ENCODE measurements around the gene RNF186. TPM values are rescaled to one million over a fixed set of nuclear protein-coding genes. Genes with fewer than 3 reads are reported as not detected.

The RNF186 gene
- total and polyA plus RNA-seq, 2 of the 13 experiments (the other 11 are each of a cell fraction or from before 2014, with no cell fraction given), result 0.07 to 0.20 TPM

- Histone ChIP-seq H3K9me3 (ENCODE audit: low read length) (no peaks in the 10 kb centered on the region), H3K4me3 (replicated peaks in 1 of 3; ENCODE audit: insufficient read depth in 1 of 3, low read depth in 2 of 3, low read length in 3 of 3) (no peak overlapping the region), H3K79me2 (ENCODE audit: insufficient read depth, low read length) (no peaks in the 10 kb centered on the region), H3K27me3 (ENCODE audit: control insufficient read depth in 1 of 2, insufficient read depth in 2 of 2, low read length in 2 of 2) (no peaks in the 10 kb centered on the region), H3K4me2 (ENCODE audit: low read depth, low read length) (no peak overlapping the region), H2AFZ (ENCODE audit: low read length) (no peak overlapping the region), H3K4me1 (ENCODE audit: insufficient read depth, low read length) (peaks cover 18% of the 10 kb centered on the region), H3K27ac (ENCODE audit: extremely low read length, insufficient read depth, low read length) (no peak overlapping the region), H3K36me3 (replicated peaks in 1 of 2; ENCODE audit: control insufficient read depth in 1 of 2, insufficient read depth in 2 of 2, low read length in 2 of 2) (no peaks in the 10 kb centered on the region), H4K20me1 (ENCODE audit: insufficient read depth, low read length) (no peaks in the 10 kb centered on the region), H3K9ac (ENCODE audit: insufficient read depth, low read depth, low read length) (no peak overlapping the region)
- ChIA-PET POLR2A (interaction anchor here (0.6 to 0.8 kb wide), 3 partner anchors 13 to 571 kb away, joined by 3 to 4 read pairs (median 4); partner anchors contain the start of gene RNF186), CTCF (ENCODE audit: low intra/inter-chr PET ratio, low total read pairs) (no interaction called here)
- DNase-seq (ENCODE audit: low spot score) (peak; percentile 19), FAIRE-seq (peak; percentile 37), ATAC-seq (no peak)
- in situ Hi-C loops (cut with HindIII; ENCODE audit: extremely low pct_ligation_motif_present, low pct_unique_long_range_greater_than_20kb) (no loop called here), intact Hi-C loops (cut with micrococcal nuclease; ENCODE audit: unreplicated experiment) (no loop called here)
- TF ChIP-seq MAFK (conservative IDR thresholded peaks at IDR 0.05 in 1 of 2, IDR thresholded peaks at IDR 0.05 in 1 of 2; ENCODE audit: low read length in 2 of 2) (peak; percentile 99), STAG1 (CRISPR knock-in tag; IDR thresholded peaks at IDR 0.05) (no peak), CEBPB (IDR thresholded peaks at IDR 0.05; ENCODE audit: borderline replicate concordance, low read depth, low read length) (peak; percentile 34; the same call in 1 of the 2 replicates), ZNF883 (CRISPR knock-in tag; IDR thresholded peaks at IDR 0.05; ENCODE audit: not compliant biosample characterization) (no peak), ZNF362 (CRISPR knock-in tag; IDR thresholded peaks at IDR 0.05; ENCODE audit: borderline replicate concordance) (peak; percentile 90), CEBPG (CRISPR knock-in tag; IDR thresholded peaks at IDR 0.05) (peak; percentile 59), SKI (IDR thresholded peaks at IDR 0.05; ENCODE audit: partially characterized antibody) (no peak), NR2F6 (IDR thresholded peaks at IDR 0.05) (peak; percentile 65), NR2F6 (CRISPR knock-in tag; IDR thresholded peaks at IDR 0.05) (peak; percentile 24; the same call in 1 of the 2 replicates), ZBTB7B (CRISPR knock-in tag; IDR thresholded peaks at IDR 0.05) (no peak), SOX13 (IDR thresholded peaks at IDR 0.05) (no peak), SOX13 (CRISPR knock-in tag; conservative IDR thresholded peaks at IDR 0.05 in 1 of 2, IDR thresholded peaks at IDR 0.05 in 1 of 2) (peak in 1 of 2 experiments; percentile 21; a peak in 1 of 4 replicates), ZNF431 (CRISPR knock-in tag; IDR thresholded peaks at IDR 0.05; ENCODE audit: borderline replicate concordance, low read depth) (no peak), ZNF672 (CRISPR knock-in tag; IDR thresholded peaks at IDR 0.05) (no peak), THAP11 (CRISPR knock-in tag; IDR thresholded peaks at IDR 0.05) (no peak), RARA (CRISPR knock-in tag; IDR thresholded peaks at IDR 0.05) (peak; percentile 58), ELF1 (CRISPR knock-in tag; IDR thresholded peaks at IDR 0.05) (peak; percentile 28; the same call in 1 of the 2 replicates), GATAD2A (CRISPR knock-in tag; IDR thresholded peaks at IDR 0.05) (0 out of 2 replicates have a peak, but pooled peaks have one; percentile 22), SOX6 (IDR thresholded peaks at IDR 0.05) (no peak), SOX6 (CRISPR knock-in tag; IDR thresholded peaks at IDR 0.05) (0 out of 2 replicates have a peak, but pooled peaks have one; percentile 14), FLYWCH1 (CRISPR knock-in tag; IDR thresholded peaks at IDR 0.05) (no peak), MAFF (IDR thresholded peaks at IDR 0.05; ENCODE audit: low read depth, low read length) (peak; percentile 99)
- TF ChIP-seq, protein P1, sequence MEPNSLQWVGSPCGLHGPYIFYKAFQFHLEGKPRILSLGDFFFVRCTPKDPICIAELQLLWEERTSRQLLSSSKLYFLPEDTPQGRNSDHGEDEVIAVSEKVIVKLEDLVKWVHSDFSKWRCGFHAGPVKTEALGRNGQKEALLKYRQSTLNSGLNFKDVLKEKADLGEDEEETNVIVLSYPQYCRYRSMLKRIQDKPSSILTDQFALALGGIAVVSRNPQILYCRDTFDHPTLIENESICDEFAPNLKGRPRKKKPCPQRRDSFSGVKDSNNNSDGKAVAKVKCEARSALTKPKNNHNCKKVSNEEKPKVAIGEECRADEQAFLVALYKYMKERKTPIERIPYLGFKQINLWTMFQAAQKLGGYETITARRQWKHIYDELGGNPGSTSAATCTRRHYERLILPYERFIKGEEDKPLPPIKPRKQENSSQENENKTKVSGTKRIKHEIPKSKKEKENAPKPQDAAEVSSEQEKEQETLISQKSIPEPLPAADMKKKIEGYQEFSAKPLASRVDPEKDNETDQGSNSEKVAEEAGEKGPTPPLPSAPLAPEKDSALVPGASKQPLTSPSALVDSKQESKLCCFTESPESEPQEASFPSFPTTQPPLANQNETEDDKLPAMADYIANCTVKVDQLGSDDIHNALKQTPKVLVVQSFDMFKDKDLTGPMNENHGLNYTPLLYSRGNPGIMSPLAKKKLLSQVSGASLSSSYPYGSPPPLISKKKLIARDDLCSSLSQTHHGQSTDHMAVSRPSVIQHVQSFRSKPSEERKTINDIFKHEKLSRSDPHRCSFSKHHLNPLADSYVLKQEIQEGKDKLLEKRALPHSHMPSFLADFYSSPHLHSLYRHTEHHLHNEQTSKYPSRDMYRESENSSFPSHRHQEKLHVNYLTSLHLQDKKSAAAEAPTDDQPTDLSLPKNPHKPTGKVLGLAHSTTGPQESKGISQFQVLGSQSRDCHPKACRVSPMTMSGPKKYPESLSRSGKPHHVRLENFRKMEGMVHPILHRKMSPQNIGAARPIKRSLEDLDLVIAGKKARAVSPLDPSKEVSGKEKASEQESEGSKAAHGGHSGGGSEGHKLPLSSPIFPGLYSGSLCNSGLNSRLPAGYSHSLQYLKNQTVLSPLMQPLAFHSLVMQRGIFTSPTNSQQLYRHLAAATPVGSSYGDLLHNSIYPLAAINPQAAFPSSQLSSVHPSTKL (CRISPR knock-in tag; IDR thresholded peaks at IDR 0.05), result peak; percentile 35; the same call in 1 of the 2 replicates
- WGBS (ENCODE audit: low lambda C conversion rate), result 81% methylated on average over 4 of the region's 4 CpGs
- no TSS peak for BruUV-seq (replicated peaks)
Observed at GRCh38 chr1:19792237-19793002, 22.7 kb downstream of the RNF186 start.

All from HepG2 (cell line).